H9 (cell line): Measurements from ENCODE around the gene PARD3. TPM values are rescaled to one million over a fixed set of nuclear protein-coding genes. Genes with fewer than 3 reads are reported as not detected.

ENCODE experiments used
- DNase-seq: peaks from one replicate; pipeline ENCODE4 v3.0.0-alpha.2; 2017
- H2AFZ ChIP-seq: one replicate; pipeline ENCODE4 v1.6.1; 2013; ENCODE audit warnings: mild to moderate bottlenecking, low read length, control low read depth, moderate library complexity
- H2AK5ac ChIP-seq: 2 replicates; pipeline ENCODE4 v1.6.1; 2013; ENCODE audit warnings: low read length, control low read depth, mixed read lengths; ENCODE audit not compliant: insufficient read length
- H2BK120ac ChIP-seq: one replicate; pipeline ENCODE4 v1.6.1; 2013; ENCODE audit warnings: low read depth, mild to moderate bottlenecking, low read length, control low read depth, inconsistent platforms; ENCODE audit not compliant: poor library complexity, severe bottlenecking
- H2BK12ac ChIP-seq: 2 replicates; pipeline ENCODE4 v1.6.1; 2013; ENCODE audit warnings: low read length, control low read depth, mixed read lengths, low read depth; ENCODE audit not compliant: insufficient read length
- H2BK15ac ChIP-seq: 2 replicates; pipeline ENCODE4 v1.6.1; 2013; ENCODE audit warnings: low read depth, low read length, control low read depth
- H2BK20ac ChIP-seq: one replicate; pipeline ENCODE4 v1.6.1; 2013; ENCODE audit warnings: low read depth, mild to moderate bottlenecking, low read length, control low read depth, inconsistent platforms; ENCODE audit not compliant: poor library complexity, severe bottlenecking
- H2BK5ac ChIP-seq: 2 replicates; pipeline ENCODE4 v1.6.1; 2013; ENCODE audit warnings: low read length, control low read depth, mixed read lengths; ENCODE audit not compliant: insufficient read length
- H3K14ac ChIP-seq: 2 replicates; pipeline ENCODE4 v1.6.1; 2013; ENCODE audit warnings: low read length, control low read depth; ENCODE audit not compliant: insufficient read depth
- H3K18ac ChIP-seq: 2 replicates; pipeline ENCODE4 v1.6.1; 2013; ENCODE audit warnings: low read depth, mild to moderate bottlenecking, mixed read lengths, low read length, control low read depth; ENCODE audit not compliant: insufficient read length
- H3K23ac ChIP-seq: 2 replicates; pipeline ENCODE4 v1.6.1; 2013; ENCODE audit warnings: low read length, control low read depth, mixed read lengths, low read depth; ENCODE audit not compliant: insufficient read length
- H3K23me2 ChIP-seq: 2 replicates; pipeline ENCODE4 v1.6.1; 2013; ENCODE audit warnings: low read depth, mild to moderate bottlenecking, mixed read lengths, low read length, control low read depth; ENCODE audit not compliant: insufficient read length, poor library complexity, severe bottlenecking
- H3K27ac ChIP-seq: 2 replicates; pipeline ENCODE4 v1.5.1; 2013; ENCODE audit warnings: low read length, control low read depth, mixed read lengths, low read depth; ENCODE audit not compliant: insufficient read length
- H3K27me3 ChIP-seq: 2 replicates; pipeline ENCODE4 v1.6.1; 2013; ENCODE audit warnings: low read length, control low read depth, inconsistent platforms; ENCODE audit not compliant: insufficient read depth
- H3K4ac ChIP-seq: 2 replicates; pipeline ENCODE4 v1.6.1; 2013; ENCODE audit warnings: low read depth, mild to moderate bottlenecking, control low read depth, inconsistent platforms, low read length, moderate library complexity
- H3K4me1 ChIP-seq: 2 replicates; pipeline ENCODE4 v1.6.1; 2013; ENCODE audit warnings: low read length, control low read depth, inconsistent platforms; ENCODE audit not compliant: insufficient read depth
- H3K4me2 ChIP-seq: 2 replicates; pipeline ENCODE4 v1.6.1; 2013; ENCODE audit warnings: low read length, control low read depth, mixed read lengths; ENCODE audit not compliant: insufficient read length, insufficient read depth
- H3K56ac ChIP-seq: 2 replicates; pipeline ENCODE4 v1.6.1; 2013; ENCODE audit warnings: low read depth, mild to moderate bottlenecking, mixed read lengths, low read length, control low read depth; ENCODE audit not compliant: insufficient read length
- H3K79me1 ChIP-seq: 2 replicates; pipeline ENCODE4 v1.6.1; 2013; ENCODE audit warnings: low read depth, mild to moderate bottlenecking, moderate library complexity, low read length, control low read depth, inconsistent platforms; ENCODE audit not compliant: insufficient read depth, poor library complexity, severe bottlenecking
- H3K79me2 ChIP-seq: 2 replicates; pipeline ENCODE4 v1.6.1; 2013; ENCODE audit warnings: low read length, control low read depth, inconsistent platforms; ENCODE audit not compliant: insufficient read depth
- H3K9ac ChIP-seq: 2 replicates; pipeline ENCODE4 v1.6.1; 2013; ENCODE audit warnings: low read length, control low read depth, mixed read lengths; ENCODE audit not compliant: insufficient read length; ENCODE audit errors: extremely low read depth
- H3K9me3 ChIP-seq: one replicate; pipeline ENCODE4 v1.6.1; 2013; ENCODE audit warnings: low read depth, low read length, inconsistent platforms; ENCODE audit not compliant: control insufficient read depth
- H3T11ph ChIP-seq: one replicate; pipeline ENCODE4 v1.6.1; 2013; ENCODE audit warnings: mild to moderate bottlenecking, low read length, control low read depth, inconsistent platforms
- H4K20me1 ChIP-seq: one replicate; pipeline ENCODE4 v1.6.1; 2013; ENCODE audit not compliant: control insufficient read depth, insufficient read length, insufficient read depth
- H4K5ac ChIP-seq: 2 replicates; pipeline ENCODE4 v1.6.1; 2013; ENCODE audit warnings: low read depth, mild to moderate bottlenecking, mixed read lengths, low read length, control low read depth; ENCODE audit not compliant: insufficient read length
- H4K8ac ChIP-seq: replicated peaks from 2 replicates; pipeline ENCODE4 v1.6.1; 2013; ENCODE audit warnings: low read length, control low read depth, mixed read lengths, low read depth; ENCODE audit not compliant: insufficient read length
- H4K91ac ChIP-seq: 2 replicates; pipeline ENCODE4 v1.6.1; 2013; ENCODE audit warnings: low read depth, mild to moderate bottlenecking, moderate library complexity, mixed read lengths, low read length, control low read depth; ENCODE audit not compliant: insufficient read length
- H3K27ac Mint-ChIP-seq, 3 experiments: 2 replicates in 2 of 3; 3 replicates in 1 of 3; pipeline ENCODE4 v1.8.0; 2020 to 2021; ENCODE audit warnings: mixed read lengths in 3 of 3, mild to moderate bottlenecking in 1 of 3, moderate library complexity in 1 of 3
- H3K27me3 Mint-ChIP-seq: 2 replicates; pipeline ENCODE4 v1.8.0; 2021; ENCODE audit warnings: low read depth, mild to moderate bottlenecking, moderate library complexity, mixed read lengths
- H3K36me3 Mint-ChIP-seq, 3 experiments: 2 replicates in 2 of 3; 3 replicates in 1 of 3; pipeline ENCODE4 v1.8.0; 2020 to 2021; ENCODE audit warnings: low read depth in 3 of 3, mixed read lengths in 3 of 3; ENCODE audit not compliant: insufficient read depth in 1 of 3
- H3K4me1 Mint-ChIP-seq, 2 experiments: 2 replicates each; pipeline ENCODE4 v1.8.0; 2020; ENCODE audit warnings: mixed read lengths in 2 of 2
- H3K4me3 Mint-ChIP-seq, 2 experiments: 2 replicates in 1 of 2; 3 replicates in 1 of 2; pipeline ENCODE4 v1.8.0; 2020 to 2021; ENCODE audit warnings: mild to moderate bottlenecking in 2 of 2, mixed read lengths in 2 of 2, moderate library complexity in 1 of 2
- H3K9me3 Mint-ChIP-seq, 2 experiments: 2 replicates in 1 of 2; 3 replicates in 1 of 2; pipeline ENCODE4 v1.8.0; 2020; ENCODE audit warnings: mild to moderate bottlenecking in 2 of 2, mixed read lengths in 2 of 2, moderate library complexity in 1 of 2
- WGBS: extraction: QIAGEN DNeasy Blood & Tissue Kit; methylation state at CpG from one replicate; pipeline ENCODE4 v1.1.7; 2013; ENCODE audit warnings: missing lambda C conversion rate, low lambda C conversion rate, mixed read lengths; ENCODE audit not compliant: insufficient read length; ENCODE audit errors: extremely low coverage; 5-methylcytosine and 5-hydroxymethylcytosine counted together
- total RNA-seq: library from RNA; stranded (reverse); gene quantifications from 2 replicates; pipeline ENCODE4 v1.2.1, GENCODE V29; 2021
- TF ChIP-seq, protein P1 (sequence below): fragments of 200-600 bp; sonication (generic); conservative IDR thresholded peaks from 3 replicates; pipeline ENCODE4 v1.8.0; 2021; ENCODE audit warnings: antibody characterized with exemption, mild to moderate bottlenecking

Gene PARD3
- total RNA-seq, 1 experiment from 2014 or later = 44.7 TPM

- Histone ChIP-seq H2AFZ (no peak overlapping the region), H3K27ac (no peak overlapping the region), H3K18ac (no peak overlapping the region), H2BK20ac (no peak overlapping the region), H3K4ac (no peak overlapping the region), H3K79me1 (peaks cover 13% of the 10 kb centered on the region), H2BK5ac (no peak overlapping the region), H3K9ac (no peak overlapping the region), H3K9me3 (no peaks in the 10 kb centered on the region), H4K91ac (no peak overlapping the region), H4K5ac (no peak overlapping the region), H4K8ac (no peak overlapping the region), H3K14ac (no peak overlapping the region), H3K4me1 (peaks cover 6% of the 10 kb centered on the region; the same call in 1 of the 2 replicates), H2BK120ac (no peak overlapping the region), H3K4me2 (no peak overlapping the region), H3K23ac (no peak overlapping the region), H3K79me2 (peaks cover 9% of the 10 kb centered on the region; the same call in 1 of the 2 replicates), H3K56ac (no peak overlapping the region), H3K27me3 (no peaks in the 10 kb centered on the region), H3T11ph (no peak overlapping the region), H4K20me1 (no peaks in the 10 kb centered on the region), H2BK15ac (no peak overlapping the region), H2BK12ac (no peak overlapping the region), H2AK5ac (no peak overlapping the region), H3K23me2 (no peaks in the 10 kb centered on the region)
- Mint-ChIP-seq H3K27ac (0 out of 7 replicates have a peak overlapping the region, but pooled peaks of 1 of the 3 experiments have one; percentile 71), H3K36me3 (no peaks in the 10 kb centered on the region), H3K9me3 (no peaks in the 10 kb centered on the region), H3K4me1 (peaks cover 32% of the 10 kb centered on the region in 2 experiments), H3K4me3 (no peak overlapping the region), H3K27me3 (no peaks in the 10 kb centered on the region)
- WGBS = no CpG with 5 or more reads among the region's 3 CpGs
- no peak for DNase-seq
- TF ChIP-seq, protein P1, sequence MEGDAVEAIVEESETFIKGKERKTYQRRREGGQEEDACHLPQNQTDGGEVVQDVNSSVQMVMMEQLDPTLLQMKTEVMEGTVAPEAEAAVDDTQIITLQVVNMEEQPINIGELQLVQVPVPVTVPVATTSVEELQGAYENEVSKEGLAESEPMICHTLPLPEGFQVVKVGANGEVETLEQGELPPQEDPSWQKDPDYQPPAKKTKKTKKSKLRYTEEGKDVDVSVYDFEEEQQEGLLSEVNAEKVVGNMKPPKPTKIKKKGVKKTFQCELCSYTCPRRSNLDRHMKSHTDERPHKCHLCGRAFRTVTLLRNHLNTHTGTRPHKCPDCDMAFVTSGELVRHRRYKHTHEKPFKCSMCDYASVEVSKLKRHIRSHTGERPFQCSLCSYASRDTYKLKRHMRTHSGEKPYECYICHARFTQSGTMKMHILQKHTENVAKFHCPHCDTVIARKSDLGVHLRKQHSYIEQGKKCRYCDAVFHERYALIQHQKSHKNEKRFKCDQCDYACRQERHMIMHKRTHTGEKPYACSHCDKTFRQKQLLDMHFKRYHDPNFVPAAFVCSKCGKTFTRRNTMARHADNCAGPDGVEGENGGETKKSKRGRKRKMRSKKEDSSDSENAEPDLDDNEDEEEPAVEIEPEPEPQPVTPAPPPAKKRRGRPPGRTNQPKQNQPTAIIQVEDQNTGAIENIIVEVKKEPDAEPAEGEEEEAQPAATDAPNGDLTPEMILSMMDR = no peak
Measured at GRCh38 chr10:34762156-34762555, 52.9 kb downstream of the PARD3 start.
